GM21360 (cell line): ENCODE results near the gene TTYH3.

ENCODE experiments used
- ATAC-seq: cut with Tn5 transposase; IDR thresholded peaks from one replicate; pipeline ENCODE4 v1.9.1; 2021; ENCODE audit warnings: mild to moderate bottlenecking, moderate library complexity; ENCODE audit not compliant: unreplicated experiment

TTYH3 gene

GRCh38 chr7:2614631-2615330, 17.0 kb upstream of the TTYH3 start:
- no peak for ATAC-seq

- no peak for ATAC-seq
Observed at GRCh38 chr7:2616387-2617324, 15.1 kb upstream of the TTYH3 start.

- ATAC-seq, result no peak
Observed at GRCh38 chr7:2617325-2617905, 14.4 kb upstream of the TTYH3 start.

- ATAC-seq, result no peak
Observed at GRCh38 chr7:2619116-2619515, 12.7 kb upstream of the TTYH3 start.

- no peak for ATAC-seq
Observed at GRCh38 chr7:2621061-2621828, 10.5 kb upstream of the TTYH3 start.

GRCh38 chr7:2621948-2622640, 9.7 kb upstream of the TTYH3 start:
- ATAC-seq, result no peak

- ATAC-seq, result no peak
Observed at GRCh38 chr7:2622869-2623697, 8.7 kb upstream of the TTYH3 start.

GRCh38 chr7:2623698-2624014, 8.1 kb upstream of the TTYH3 start:
- ATAC-seq, result no peak

GRCh38 chr7:2624293-2624886, 7.4 kb upstream of the TTYH3 start:
- no peak for ATAC-seq

GRCh38 chr7:2626498-2627117, 5.2 kb upstream of the TTYH3 start:
- no peak for ATAC-seq

GRCh38 chr7:2627258-2628129, 4.3 kb upstream of the TTYH3 start:
- no peak for ATAC-seq

- ATAC-seq, result no peak
Observed at GRCh38 chr7:2628130-2628482, 3.7 kb upstream of the TTYH3 start.

- ATAC-seq, result no peak
Observed at GRCh38 chr7:2628891-2629290, 2.9 kb upstream of the TTYH3 start.

- no peak for ATAC-seq
Observed at GRCh38 chr7:2629746-2630681, 1.8 kb upstream of the TTYH3 start.

GRCh38 chr7:2632733-2633537, 1.1 kb downstream of the TTYH3 start:
- ATAC-seq, result no peak
